Calu3 (cell line): ENCODE data around the gene RABEPK. TPM values are rescaled to one million over a fixed set of nuclear protein-coding genes. Genes with fewer than 3 reads are reported as not detected.
"Not testable (repeated sequence)": the region's sequence is repeated elsewhere in the genome, so short reads cannot be mapped to it uniquely, and the experiment has no call there.

ENCODE experiments used
- BruUV-seq: library from RNA; stranded (reverse); fragments of 400-500 nt; replicated peaks from 2 replicates; lab custom pipeline; 2021; lab: Mats Ljungman, UMichigan
- CTCF ChIA-PET: fragments of 300-600 bp; sonication (Branson Sonifier 250); formaldehyde crosslinking; loops from one replicate; lab custom pipeline; 2022; ENCODE audit warnings: antibody characterized with exemption; lab: Charles Lee
- DNase-seq: peaks from one replicate; pipeline ENCODE4 v3.0.0; 2022
- H3K27ac Mint-ChIP-seq: one replicate; pipeline ENCODE4 v1.8.0; 2022; ENCODE audit warnings: mixed read lengths; ENCODE audit not compliant: unreplicated experiment
- H3K27me3 Mint-ChIP-seq: one replicate; pipeline ENCODE4 v1.8.0; 2022; ENCODE audit warnings: mixed read lengths; ENCODE audit not compliant: unreplicated experiment
- H3K36me3 Mint-ChIP-seq: one replicate; pipeline ENCODE4 v1.8.0; 2022; ENCODE audit warnings: mild to moderate bottlenecking, moderate library complexity, mixed read lengths; ENCODE audit not compliant: insufficient read depth, unreplicated experiment
- H3K4me1 Mint-ChIP-seq: one replicate; pipeline ENCODE4 v1.8.0; 2022; ENCODE audit warnings: mild to moderate bottlenecking, low read depth, mixed read lengths; ENCODE audit not compliant: unreplicated experiment
- H3K4me3 Mint-ChIP-seq: one replicate; pipeline ENCODE4 v1.8.0; 2022; ENCODE audit warnings: mild to moderate bottlenecking, low read depth, moderate library complexity, mixed read lengths; ENCODE audit not compliant: unreplicated experiment
- H3K9me3 Mint-ChIP-seq: one replicate; pipeline ENCODE4 v1.8.0; 2022; ENCODE audit warnings: low read depth, mixed read lengths; ENCODE audit not compliant: unreplicated experiment
- CTCF ChIP-seq: fragments of 200-600 bp; IDR thresholded peaks from one replicate; pipeline ENCODE4 v1.8.0; 2022; ENCODE audit warnings: antibody characterized with exemption; ENCODE audit not compliant: unreplicated experiment
- intact Hi-C: fragments of 100-400 bp; cut with micrococcal nuclease; formaldehyde crosslinking; loops from one replicate; pipeline ENCODE4 v1.10.0; 2022; ENCODE audit not compliant: unreplicated experiment
- total RNA-seq: library from RNA; stranded (reverse); gene quantifications from 2 replicates; pipeline ENCODE4 v1.2.3, GENCODE V29; 2022

RABEPK gene
- total RNA-seq, 1 experiment from 2014 or later = 12.7 TPM

- CTCF ChIA-PET = interaction anchor here (0.7 kb wide), 2 partner anchors 17 to 1643 kb away, joined by 3 to 4 read pairs; no protein-coding TSS in a partner anchor
- peaks cover 3% of the 10 kb centered on the region for H3K36me3 Mint-ChIP-seq
- no peak overlapping the region for H3K4me3 Mint-ChIP-seq
- no peak overlapping the region for H3K27ac Mint-ChIP-seq
- intact Hi-C loops = no loop called here
- BruUV-seq = no TSS peak
- TF ChIP-seq CTCF = no peak
- DNase-seq = no peak
- H3K9me3 Mint-ChIP-seq = no peaks in the 10 kb centered on the region
- no peaks in the 10 kb centered on the region for H3K4me1 Mint-ChIP-seq
- no peaks in the 10 kb centered on the region for H3K27me3 Mint-ChIP-seq
Measured at GRCh38 chr9:125169895-125170294, 30.4 kb upstream of the RABEPK start.

GRCh38 chr9:125172031-125172755 lies 28.1 kb upstream of the RABEPK start:
- Mint-ChIP-seq H3K27me3 (no peaks in the 10 kb centered on the region), H3K4me3 (no peak overlapping the region), H3K36me3 (peaks cover 3% of the 10 kb centered on the region), H3K27ac (no peak overlapping the region), H3K9me3 (no peaks in the 10 kb centered on the region), H3K4me1 (no peaks in the 10 kb centered on the region)
- BruUV-seq = no TSS peak
- DNase-seq = no peak
- CTCF ChIA-PET = no interaction called here
- intact Hi-C loops = no loop called here
- TF ChIP-seq CTCF = no peak

- Mint-ChIP-seq H3K27ac (no peak overlapping the region), H3K4me1 (no peaks in the 10 kb centered on the region), H3K9me3 (no peaks in the 10 kb centered on the region), H3K36me3 (peaks cover 1% of the 10 kb centered on the region), H3K4me3 (no peak overlapping the region), H3K27me3 (no peaks in the 10 kb centered on the region)
- DNase-seq = no peak
- CTCF ChIA-PET = no interaction called here
- intact Hi-C loops = no loop called here
- TF ChIP-seq CTCF = no peak
- BruUV-seq = no TSS peak
Measured at GRCh38 chr9:125176636-125177035, 23.7 kb upstream of the RABEPK start.

GRCh38 chr9:125177888-125178287 lies 22.5 kb upstream of the RABEPK start:
- CTCF ChIA-PET = no interaction called here
- Mint-ChIP-seq H3K4me3 (no peak overlapping the region), H3K36me3 (no peaks in the 10 kb centered on the region), H3K27ac (no peak overlapping the region), H3K27me3 (no peaks in the 10 kb centered on the region), H3K9me3 (peaks cover under 1% of the 10 kb centered on the region), H3K4me1 (peaks cover 2% of the 10 kb centered on the region)
- intact Hi-C loops = no loop called here
- DNase-seq = no peak
- no peak for TF ChIP-seq CTCF
- no TSS peak for BruUV-seq

- DNase-seq, intact Hi-C loops, H3K4me3 Mint-ChIP-seq, CTCF ChIA-PET, H3K9me3 Mint-ChIP-seq, H3K27me3 Mint-ChIP-seq, H3K27ac Mint-ChIP-seq, H3K36me3 Mint-ChIP-seq, BruUV-seq: not testable (repeated sequence)
- peaks cover 14% of the 10 kb centered on the region for H3K4me1 Mint-ChIP-seq
Measured at GRCh38 chr9:125179776-125180175, 20.6 kb upstream of the RABEPK start.
